Measurements from ENCODE around the gene AREL1. TPM values are rescaled to one million over a fixed set of nuclear protein-coding genes. Genes with fewer than 3 reads are reported as not detected.
A peak's percentile ranks its signal among the peaks of the same experiment; 100 is the strongest.

The AREL1 gene
- total RNA-seq, 1 donor from 2014 or later: 21.9 TPM

DNA sequence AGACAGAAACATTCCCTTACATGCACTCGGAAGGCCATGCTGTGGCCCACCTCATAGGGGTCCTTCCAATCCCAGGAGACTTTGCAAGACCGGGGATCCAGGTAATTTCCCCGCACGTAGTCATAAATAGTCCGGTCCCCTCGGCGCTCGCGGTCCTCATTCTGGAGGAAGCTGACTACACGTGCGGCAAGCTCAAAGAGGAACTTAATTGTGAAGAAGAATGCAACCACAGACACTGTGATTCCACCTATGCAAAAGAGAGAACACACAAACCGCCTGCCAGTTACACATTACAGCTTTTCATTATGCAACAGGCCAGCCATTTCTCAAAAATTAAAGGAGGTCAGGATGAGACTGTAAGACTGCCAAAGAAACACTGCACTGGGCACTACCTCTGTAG is 28.4 kb downstream of the AREL1 start:
- Histone ChIP-seq H3K27me3 (ENCODE audit: control insufficient read depth in 3 of 3, insufficient read depth in 3 of 3, low read length in 3 of 3) (no peaks in the 10 kb centered on the region), H3K9ac (ENCODE audit: low read depth in 1 of 3, low read length in 3 of 3) (no peak overlapping the region), H3K9me3 (ENCODE audit: control insufficient read depth in 3 of 3, low read length in 3 of 3) (no peaks in the 10 kb centered on the region), H3K36me3 (ENCODE audit: control insufficient read depth in 3 of 3, insufficient read depth in 3 of 3, low read length in 3 of 3) (peaks cover 4 to 40% (median 35%) of the 10 kb centered on the region in 3 donors), H3K4me3 (ENCODE audit: low read length in 3 of 3) (no peak overlapping the region), H3K27ac (ENCODE audit: low read depth, low read length) (no peak overlapping the region), H3K4me1 (ENCODE audit: control insufficient read depth in 3 of 3, insufficient read depth in 3 of 3, low read length in 3 of 3) (no peaks in the 10 kb centered on the region)

DNA sequence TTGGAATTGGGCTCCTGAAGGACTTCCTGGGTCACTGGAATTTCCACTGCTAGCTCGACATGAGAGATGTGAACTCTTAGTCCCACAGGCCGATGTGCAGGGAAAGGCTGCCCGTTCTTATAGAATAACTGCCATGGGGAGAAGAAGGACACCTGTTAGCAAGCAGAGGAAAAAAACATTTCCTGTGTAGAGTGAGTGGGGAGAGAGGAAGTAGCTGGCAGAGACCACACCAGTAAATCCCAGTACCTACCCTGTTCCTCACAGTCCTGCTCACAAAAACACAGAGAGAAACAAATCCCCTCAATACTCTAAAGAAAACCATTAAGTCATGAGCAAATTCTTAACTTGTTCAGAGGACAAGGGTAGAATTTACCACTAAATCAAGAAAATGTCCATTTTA is 29.5 kb downstream of the AREL1 start:
- H3K27ac ChIP-seq (ENCODE audit: low read depth, low read length): no peak overlapping the region
- H3K9ac ChIP-seq (ENCODE audit: low read depth in 1 of 3, low read length in 3 of 3): no peak overlapping the region
- H3K27me3 ChIP-seq (ENCODE audit: control insufficient read depth in 3 of 3, insufficient read depth in 3 of 3, low read length in 3 of 3): no peaks in the 10 kb centered on the region
- no peak overlapping the region for H3K4me3 ChIP-seq (ENCODE audit: low read length in 3 of 3)
- H3K4me1 ChIP-seq (ENCODE audit: control insufficient read depth in 3 of 3, insufficient read depth in 3 of 3, low read length in 3 of 3): no peaks in the 10 kb centered on the region
- peaks cover 4 to 40% (median 32%) of the 10 kb centered on the region in 3 donors for H3K36me3 ChIP-seq (ENCODE audit: control insufficient read depth in 3 of 3, insufficient read depth in 3 of 3, low read length in 3 of 3)
- H3K9me3 ChIP-seq (ENCODE audit: control insufficient read depth in 3 of 3, low read length in 3 of 3): no peaks in the 10 kb centered on the region

DNA sequence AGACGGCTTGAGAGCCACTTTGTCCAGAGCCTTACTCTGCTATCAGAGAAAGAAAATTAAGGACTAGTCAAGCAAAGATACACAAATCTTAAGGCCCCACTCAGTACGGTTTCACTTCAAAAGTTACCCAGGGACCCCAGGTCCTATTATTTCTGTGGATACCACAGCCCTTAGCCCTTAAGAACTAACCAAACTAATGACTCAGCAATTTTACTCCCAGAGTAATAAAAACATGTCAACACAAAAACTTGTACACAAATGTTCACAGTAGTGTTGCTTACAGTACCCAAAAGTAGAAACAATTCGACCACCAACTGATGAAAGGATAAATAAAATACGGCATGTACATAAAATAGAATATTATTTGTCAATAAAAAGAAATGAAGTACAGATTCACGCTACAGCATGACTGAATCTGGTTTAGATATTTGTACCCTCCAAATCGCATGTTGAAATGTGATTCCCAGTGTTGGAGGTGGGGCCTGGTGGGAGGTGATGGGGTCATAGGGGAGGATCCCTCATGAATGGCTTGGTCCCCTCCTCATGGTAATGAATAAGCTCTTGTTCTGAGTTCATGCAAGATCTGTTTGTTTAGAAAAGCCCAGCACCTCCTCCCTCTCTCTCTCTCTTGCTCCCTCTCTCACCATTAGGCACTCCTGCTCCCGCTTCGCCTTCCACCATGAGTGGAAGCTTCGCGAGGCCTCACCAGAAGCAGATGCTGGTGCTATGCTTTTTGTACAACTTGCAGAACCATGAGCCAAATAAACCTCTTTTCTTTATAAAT is 30.5 kb downstream of the AREL1 start:
- H3K27ac ChIP-seq (ENCODE audit: low read depth, low read length): no peak overlapping the region
- H3K9ac ChIP-seq (ENCODE audit: low read depth in 1 of 3, low read length in 3 of 3): no peak overlapping the region
- no peak overlapping the region for H3K4me3 ChIP-seq (ENCODE audit: low read length in 3 of 3)
- H3K4me1 ChIP-seq (ENCODE audit: control insufficient read depth in 3 of 3, insufficient read depth in 3 of 3, low read length in 3 of 3): no peaks in the 10 kb centered on the region
- H3K9me3 ChIP-seq (ENCODE audit: control insufficient read depth in 3 of 3, low read length in 3 of 3): no peaks in the 10 kb centered on the region
- H3K36me3 ChIP-seq (ENCODE audit: control insufficient read depth in 3 of 3, insufficient read depth in 3 of 3, low read length in 3 of 3): peaks cover 4 to 38% (median 32%) of the 10 kb centered on the region in 3 donors
- H3K27me3 ChIP-seq (ENCODE audit: control insufficient read depth in 3 of 3, insufficient read depth in 3 of 3, low read length in 3 of 3): no peaks in the 10 kb centered on the region

DNA sequence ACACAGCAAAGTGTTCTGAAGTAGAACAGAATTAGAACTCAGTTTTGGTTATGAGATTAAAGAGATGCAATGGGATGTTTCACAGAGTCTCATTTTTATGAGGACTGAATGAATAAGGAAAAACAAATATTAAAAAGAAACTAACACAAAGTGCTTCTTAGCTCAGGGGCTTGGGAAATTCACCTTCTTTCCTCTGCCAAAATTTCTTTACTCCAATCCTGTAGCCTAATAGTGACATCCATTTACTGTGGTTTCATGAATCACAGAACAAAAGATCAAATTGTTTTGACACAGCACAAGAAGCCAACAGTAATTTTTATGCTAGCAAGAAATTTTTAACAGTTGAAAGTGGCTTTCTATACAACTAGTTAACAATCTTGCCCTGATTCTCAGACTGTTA is 37.7 kb downstream of the AREL1 start:
- Histone ChIP-seq H3K36me3 (ENCODE audit: control insufficient read depth in 3 of 3, insufficient read depth in 3 of 3, low read length in 3 of 3) (peaks cover 25 to 46% (median 39%) of the 10 kb centered on the region in 3 donors), H3K27me3 (ENCODE audit: control insufficient read depth in 3 of 3, insufficient read depth in 3 of 3, low read length in 3 of 3) (no peaks in the 10 kb centered on the region), H3K9ac (ENCODE audit: low read depth in 1 of 3, low read length in 3 of 3) (no peak overlapping the region), H3K27ac (ENCODE audit: low read depth, low read length) (no peak overlapping the region), H3K9me3 (ENCODE audit: control insufficient read depth in 3 of 3, low read length in 3 of 3) (no peaks in the 10 kb centered on the region), H3K4me3 (ENCODE audit: low read length in 3 of 3) (no peak overlapping the region), H3K4me1 (ENCODE audit: control insufficient read depth in 3 of 3, insufficient read depth in 3 of 3, low read length in 3 of 3) (peaks cover 0 to 6% (median 0%) of the 10 kb centered on the region in 3 donors)

DNA sequence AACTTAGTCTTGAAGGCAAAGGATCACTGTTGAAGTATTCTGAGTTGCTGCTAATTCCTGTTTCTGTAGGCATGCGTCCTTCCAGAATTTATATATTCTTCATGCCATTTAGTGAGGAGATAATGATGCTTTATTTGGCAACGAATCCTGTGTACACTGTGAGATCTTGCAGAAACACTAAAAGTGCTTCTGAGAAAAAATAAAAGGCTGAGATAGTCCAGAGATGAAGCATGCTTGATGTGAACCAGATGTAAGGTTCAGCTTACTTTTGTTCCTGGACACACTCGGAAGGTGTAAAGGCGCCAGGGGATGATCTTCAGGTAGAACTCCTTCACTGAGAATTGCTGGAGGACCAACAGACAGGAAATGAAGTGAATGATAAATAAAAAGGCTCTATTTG is 39.1 kb downstream of the AREL1 start:
- Histone ChIP-seq H3K27me3 (ENCODE audit: control insufficient read depth in 3 of 3, insufficient read depth in 3 of 3, low read length in 3 of 3) (no peaks in the 10 kb centered on the region), H3K36me3 (ENCODE audit: control insufficient read depth in 3 of 3, insufficient read depth in 3 of 3, low read length in 3 of 3) (peaks cover 32 to 60% (median 53%) of the 10 kb centered on the region in 3 donors), H3K9me3 (ENCODE audit: control insufficient read depth in 3 of 3, low read length in 3 of 3) (no peaks in the 10 kb centered on the region), H3K9ac (ENCODE audit: low read depth in 1 of 3, low read length in 3 of 3) (no peak overlapping the region), H3K4me3 (ENCODE audit: low read length in 3 of 3) (no peak overlapping the region), H3K4me1 (ENCODE audit: control insufficient read depth in 3 of 3, insufficient read depth in 3 of 3, low read length in 3 of 3) (peaks cover 0 to 6% (median 0%) of the 10 kb centered on the region in 3 donors), H3K27ac (ENCODE audit: low read depth, low read length) (no peak overlapping the region)

DNA sequence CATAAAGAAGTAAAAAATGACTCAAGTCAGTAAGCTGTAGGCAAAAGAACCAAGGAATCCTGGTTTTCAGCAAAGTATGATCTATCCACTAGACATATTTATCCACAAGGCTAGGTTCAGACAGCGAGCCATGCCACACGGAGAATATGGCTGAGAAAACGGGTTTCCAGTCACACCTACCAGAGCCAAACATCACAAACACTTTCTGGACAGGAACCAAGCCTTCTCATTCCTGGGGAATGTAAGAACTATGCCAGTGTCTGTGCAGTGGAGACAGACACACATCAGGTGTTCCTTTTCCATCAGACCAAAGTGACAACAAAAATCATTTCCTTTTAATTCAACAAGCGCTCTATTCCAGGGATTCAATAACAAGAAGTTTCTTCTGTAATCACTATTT is 41.1 kb downstream of the AREL1 start:
- Histone ChIP-seq H3K4me1 (ENCODE audit: control insufficient read depth in 3 of 3, insufficient read depth in 3 of 3, low read length in 3 of 3) (peaks cover 0 to 6% (median 0%) of the 10 kb centered on the region in 3 donors), H3K9ac (ENCODE audit: low read depth in 1 of 3, low read length in 3 of 3) (no peak overlapping the region), H3K9me3 (ENCODE audit: control insufficient read depth in 3 of 3, low read length in 3 of 3) (no peaks in the 10 kb centered on the region), H3K27ac (ENCODE audit: low read depth, low read length) (peak overlapping the region; percentile 5), H3K36me3 (ENCODE audit: control insufficient read depth in 3 of 3, insufficient read depth in 3 of 3, low read length in 3 of 3) (peaks cover 32 to 73% (median 67%) of the 10 kb centered on the region in 3 donors), H3K4me3 (ENCODE audit: low read length in 3 of 3) (no peak overlapping the region), H3K27me3 (ENCODE audit: control insufficient read depth in 3 of 3, insufficient read depth in 3 of 3, low read length in 3 of 3) (no peaks in the 10 kb centered on the region)

DNA sequence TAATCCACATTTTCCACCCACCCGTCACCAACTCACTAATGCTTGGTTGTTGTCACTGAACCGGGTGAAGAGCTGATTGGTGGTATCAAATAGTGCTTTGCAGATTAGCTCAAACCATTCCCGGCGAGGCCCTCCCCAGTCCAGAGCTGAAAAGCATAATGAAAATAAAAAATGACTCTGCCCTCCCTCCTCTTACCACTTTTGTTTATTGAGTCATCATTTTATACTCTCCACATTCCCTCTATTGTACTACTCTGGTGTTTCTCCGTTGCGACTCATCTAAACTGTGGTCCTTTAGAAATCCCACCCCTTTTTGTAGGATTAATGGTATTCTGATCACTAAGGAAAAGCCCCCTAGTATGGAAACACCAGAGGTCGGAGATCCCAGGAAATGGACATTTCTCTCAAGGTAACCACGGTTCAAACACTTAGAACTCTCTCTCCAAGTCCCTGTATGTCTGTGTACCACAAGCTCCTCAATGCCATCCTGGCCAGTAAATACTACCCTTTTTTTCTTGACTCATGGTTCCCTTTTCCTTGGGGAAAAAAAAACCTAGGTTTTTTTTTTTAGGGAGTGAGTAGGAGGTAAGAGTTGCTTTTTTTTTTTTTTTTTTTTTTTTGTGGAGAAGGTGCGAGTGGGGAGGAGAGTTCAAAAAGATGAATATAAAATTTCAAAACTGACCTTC is 42.0 kb downstream of the AREL1 start:
- peaks cover 27 to 68% (median 60%) of the 10 kb centered on the region in 3 donors for H3K36me3 ChIP-seq (ENCODE audit: control insufficient read depth in 3 of 3, insufficient read depth in 3 of 3, low read length in 3 of 3)
- peaks cover 0 to 6% (median 0%) of the 10 kb centered on the region in 3 donors for H3K4me1 ChIP-seq (ENCODE audit: control insufficient read depth in 3 of 3, insufficient read depth in 3 of 3, low read length in 3 of 3)
- H3K9ac ChIP-seq (ENCODE audit: low read depth in 1 of 3, low read length in 3 of 3): no peak overlapping the region
- no peak overlapping the region for H3K27ac ChIP-seq (ENCODE audit: low read depth, low read length)
- no peaks in the 10 kb centered on the region for H3K9me3 ChIP-seq (ENCODE audit: control insufficient read depth in 3 of 3, low read length in 3 of 3)
- H3K4me3 ChIP-seq (ENCODE audit: low read length in 3 of 3): no peak overlapping the region
- H3K27me3 ChIP-seq (ENCODE audit: control insufficient read depth in 3 of 3, insufficient read depth in 3 of 3, low read length in 3 of 3): no peaks in the 10 kb centered on the region

DNA sequence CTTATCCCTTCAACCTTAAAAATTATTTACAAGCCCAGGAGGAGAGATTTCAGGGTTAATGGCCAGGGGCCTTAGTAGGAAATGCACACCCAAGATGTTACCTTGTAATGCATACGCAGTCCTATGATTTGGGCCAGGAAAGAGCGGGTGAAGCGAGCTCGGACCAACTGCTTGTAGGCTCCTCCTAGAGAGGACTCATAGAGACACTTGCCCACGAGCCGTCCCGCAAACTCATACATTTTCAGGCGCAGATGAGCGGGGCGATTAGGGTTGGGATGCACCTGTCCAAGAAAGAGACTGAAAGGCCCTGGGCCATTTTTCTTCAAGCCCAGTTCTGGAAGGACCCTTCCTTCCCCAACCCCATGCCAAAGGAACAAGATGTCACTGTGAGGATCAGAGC is 43.0 kb downstream of the AREL1 start:
- H3K4me1 ChIP-seq (ENCODE audit: control insufficient read depth in 3 of 3, insufficient read depth in 3 of 3, low read length in 3 of 3): peaks cover 0 to 6% (median under 1%) of the 10 kb centered on the region in 3 donors
- peaks cover 22 to 58% (median 58%) of the 10 kb centered on the region in 3 donors for H3K36me3 ChIP-seq (ENCODE audit: control insufficient read depth in 3 of 3, insufficient read depth in 3 of 3, low read length in 3 of 3)
- no peak overlapping the region for H3K4me3 ChIP-seq (ENCODE audit: low read length in 3 of 3)
- no peak overlapping the region for H3K9ac ChIP-seq (ENCODE audit: low read depth in 1 of 3, low read length in 3 of 3)
- no peak overlapping the region for H3K27ac ChIP-seq (ENCODE audit: low read depth, low read length)
- no peaks in the 10 kb centered on the region for H3K9me3 ChIP-seq (ENCODE audit: control insufficient read depth in 3 of 3, low read length in 3 of 3)
- H3K27me3 ChIP-seq (ENCODE audit: control insufficient read depth in 3 of 3, insufficient read depth in 3 of 3, low read length in 3 of 3): no peaks in the 10 kb centered on the region

DNA sequence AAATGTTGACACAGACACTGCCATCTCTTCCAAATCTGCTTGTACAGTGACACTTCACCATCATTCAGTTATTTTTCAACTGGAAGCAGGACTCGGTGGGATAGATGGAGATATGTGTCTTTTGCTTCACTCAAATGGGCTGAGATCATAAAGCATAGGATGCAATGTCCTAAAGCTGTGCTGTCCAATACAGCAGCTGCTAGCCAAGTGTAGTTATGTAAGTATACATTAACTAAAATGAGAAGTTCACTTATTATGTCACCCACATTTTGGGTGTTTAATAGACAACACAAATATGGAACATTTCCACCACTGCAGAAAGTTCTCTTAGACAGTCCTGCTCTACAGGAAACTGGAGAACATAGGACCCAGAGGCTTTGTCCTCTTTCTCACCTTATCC is 43.6 kb downstream of the AREL1 start:
- H3K9ac ChIP-seq (ENCODE audit: low read depth in 1 of 3, low read length in 3 of 3): no peak overlapping the region
- no peaks in the 10 kb centered on the region for H3K9me3 ChIP-seq (ENCODE audit: control insufficient read depth in 3 of 3, low read length in 3 of 3)
- peaks cover 22 to 58% (median 58%) of the 10 kb centered on the region in 3 donors for H3K36me3 ChIP-seq (ENCODE audit: control insufficient read depth in 3 of 3, insufficient read depth in 3 of 3, low read length in 3 of 3)
- no peak overlapping the region for H3K4me3 ChIP-seq (ENCODE audit: low read length in 3 of 3)
- H3K27me3 ChIP-seq (ENCODE audit: control insufficient read depth in 3 of 3, insufficient read depth in 3 of 3, low read length in 3 of 3): no peaks in the 10 kb centered on the region
- peaks cover 3 to 6% (median 5%) of the 10 kb centered on the region in 3 donors for H3K4me1 ChIP-seq (ENCODE audit: control insufficient read depth in 3 of 3, insufficient read depth in 3 of 3, low read length in 3 of 3)
- no peak overlapping the region for H3K27ac ChIP-seq (ENCODE audit: low read depth, low read length)

DNA sequence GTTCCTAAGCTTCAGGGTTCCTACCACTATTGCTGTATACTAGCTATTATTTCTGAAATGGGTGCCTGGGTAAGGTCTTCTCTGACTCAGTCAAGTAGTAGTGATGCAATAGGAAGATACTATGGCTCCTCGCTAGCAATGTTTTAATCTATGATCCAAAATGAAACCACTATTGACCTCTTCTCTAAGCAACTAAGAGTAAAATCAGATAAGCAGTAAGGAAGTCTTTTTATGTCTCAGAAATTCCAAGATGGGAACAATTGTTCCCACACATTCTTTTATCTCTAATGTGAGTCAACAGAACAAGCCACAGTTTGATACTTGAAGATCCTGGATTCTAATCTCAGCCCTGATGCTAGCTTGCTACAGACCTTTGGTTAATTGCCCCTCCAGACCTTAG is 45.1 kb downstream of the AREL1 start:
- no peak overlapping the region for H3K4me3 ChIP-seq (ENCODE audit: low read length in 3 of 3)
- H3K9me3 ChIP-seq (ENCODE audit: control insufficient read depth in 3 of 3, low read length in 3 of 3): no peaks in the 10 kb centered on the region
- H3K9ac ChIP-seq (ENCODE audit: low read depth in 1 of 3, low read length in 3 of 3): no peak overlapping the region
- peaks cover 22 to 56% (median 45%) of the 10 kb centered on the region in 3 donors for H3K36me3 ChIP-seq (ENCODE audit: control insufficient read depth in 3 of 3, insufficient read depth in 3 of 3, low read length in 3 of 3)
- peaks cover 17 to 18% (median 17%) of the 10 kb centered on the region in 3 donors for H3K4me1 ChIP-seq (ENCODE audit: control insufficient read depth in 3 of 3, insufficient read depth in 3 of 3, low read length in 3 of 3)
- H3K27me3 ChIP-seq (ENCODE audit: control insufficient read depth in 3 of 3, insufficient read depth in 3 of 3, low read length in 3 of 3): no peaks in the 10 kb centered on the region
- H3K27ac ChIP-seq (ENCODE audit: low read depth, low read length): no peak overlapping the region

Data from skeletal muscle tissue (tissue), 4 donors.